Measurements from ENCODE around the gene MAPK13.

MAPK13 gene

GRCh38 chr6:36145495-36145894 is 15.2 kb downstream of the MAPK13 start:
- Mint-ChIP-seq H3K4me1 (peaks cover 12% of the 10 kb centered on the region), H3K27me3 (no peaks in the 10 kb centered on the region), H3K36me3 (peaks cover 20% of the 10 kb centered on the region), H3K4me3 (no peak overlapping the region), H3K27ac (no peak overlapping the region), H3K9me3 (peaks cover 6% of the 10 kb centered on the region)
- ATAC-seq: no peak

- ATAC-seq: no peak
- peaks cover 7% of the 10 kb centered on the region for H3K9me3 Mint-ChIP-seq
- H3K27me3 Mint-ChIP-seq: no peaks in the 10 kb centered on the region
- peaks cover 13% of the 10 kb centered on the region for H3K36me3 Mint-ChIP-seq
- no peak overlapping the region for H3K4me3 Mint-ChIP-seq
- peaks cover 12% of the 10 kb centered on the region for H3K4me1 Mint-ChIP-seq
- H3K27ac Mint-ChIP-seq: peak overlapping the region; percentile 48
These were observed 17.0 kb downstream of the MAPK13 start for GRCh38 chr6:36147294-36147693.

GRCh38 chr6:36149476-36149875 is 19.2 kb downstream of the MAPK13 start:
- Mint-ChIP-seq H3K4me1 (peaks cover 12% of the 10 kb centered on the region), H3K4me3 (no peak overlapping the region), H3K27ac (no peak overlapping the region), H3K27me3 (no peaks in the 10 kb centered on the region), H3K36me3 (peaks cover 23% of the 10 kb centered on the region), H3K9me3 (peaks cover 12% of the 10 kb centered on the region)
- no peak for ATAC-seq

- Mint-ChIP-seq H3K4me1 (peaks cover 12% of the 10 kb centered on the region), H3K9me3 (peaks cover 12% of the 10 kb centered on the region), H3K36me3 (peaks cover 31% of the 10 kb centered on the region), H3K4me3 (no peak overlapping the region), H3K27me3 (no peaks in the 10 kb centered on the region), H3K27ac (no peak overlapping the region)
- ATAC-seq: no peak
These were observed 20.0 kb downstream of the MAPK13 start for GRCh38 chr6:36150283-36150682.

GRCh38 chr6:36154286-36154685 is 24.0 kb downstream of the MAPK13 start:
- H3K36me3 Mint-ChIP-seq: peaks cover 39% of the 10 kb centered on the region
- no peaks in the 10 kb centered on the region for H3K27me3 Mint-ChIP-seq
- peaks cover 13% of the 10 kb centered on the region for H3K9me3 Mint-ChIP-seq
- no peak for ATAC-seq
- H3K4me1 Mint-ChIP-seq: no peaks in the 10 kb centered on the region
- H3K27ac Mint-ChIP-seq: no peak overlapping the region
- no peak overlapping the region for H3K4me3 Mint-ChIP-seq

- Mint-ChIP-seq H3K27ac (no peak overlapping the region), H3K36me3 (peaks cover 49% of the 10 kb centered on the region), H3K4me1 (no peaks in the 10 kb centered on the region), H3K27me3 (no peaks in the 10 kb centered on the region), H3K4me3 (no peak overlapping the region), H3K9me3 (peaks cover 20% of the 10 kb centered on the region)
- ATAC-seq: no peak
These were observed 25.3 kb downstream of the MAPK13 start for GRCh38 chr6:36155662-36156061.

- H3K4me1 Mint-ChIP-seq: no peaks in the 10 kb centered on the region
- H3K27ac Mint-ChIP-seq: no peak overlapping the region
- no peaks in the 10 kb centered on the region for H3K27me3 Mint-ChIP-seq
- peaks cover 15% of the 10 kb centered on the region for H3K9me3 Mint-ChIP-seq
- H3K4me3 Mint-ChIP-seq: no peak overlapping the region
- no peak for ATAC-seq
- H3K36me3 Mint-ChIP-seq: peaks cover 40% of the 10 kb centered on the region
These were observed 29.9 kb downstream of the MAPK13 start for GRCh38 chr6:36160147-36160760.

GRCh38 chr6:36169023-36170007 is 39.0 kb downstream of the MAPK13 start:
- Mint-ChIP-seq H3K4me1 (peaks cover 15% of the 10 kb centered on the region), H3K4me3 (no peak overlapping the region), H3K9me3 (no peaks in the 10 kb centered on the region), H3K36me3 (peaks cover 25% of the 10 kb centered on the region), H3K27ac (peak overlapping the region; percentile 58), H3K27me3 (no peaks in the 10 kb centered on the region)
- ATAC-seq: no peak

GRCh38 chr6:36170704-36171103 is 40.4 kb downstream of the MAPK13 start:
- no peak for ATAC-seq
- Mint-ChIP-seq H3K27me3 (no peaks in the 10 kb centered on the region), H3K4me3 (no peak overlapping the region), H3K9me3 (no peaks in the 10 kb centered on the region), H3K27ac (no peak overlapping the region), H3K36me3 (peaks cover 32% of the 10 kb centered on the region), H3K4me1 (peaks cover 15% of the 10 kb centered on the region)

- H3K27me3 Mint-ChIP-seq: no peaks in the 10 kb centered on the region
- ATAC-seq: no peak
- no peak overlapping the region for H3K27ac Mint-ChIP-seq
- no peak overlapping the region for H3K4me3 Mint-ChIP-seq
- H3K9me3 Mint-ChIP-seq: no peaks in the 10 kb centered on the region
- peaks cover 15% of the 10 kb centered on the region for H3K4me1 Mint-ChIP-seq
- peaks cover 23% of the 10 kb centered on the region for H3K36me3 Mint-ChIP-seq
These were observed 41.3 kb downstream of the MAPK13 start for GRCh38 chr6:36171573-36171972.

GRCh38 chr6:36177166-36177565 is 46.9 kb downstream of the MAPK13 start:
- H3K27ac Mint-ChIP-seq: no peak overlapping the region
- no peaks in the 10 kb centered on the region for H3K4me1 Mint-ChIP-seq
- H3K4me3 Mint-ChIP-seq: no peak overlapping the region
- ATAC-seq: no peak
- H3K36me3 Mint-ChIP-seq: peaks cover 59% of the 10 kb centered on the region
- peaks cover 17% of the 10 kb centered on the region for H3K9me3 Mint-ChIP-seq
- H3K27me3 Mint-ChIP-seq: no peaks in the 10 kb centered on the region

- H3K4me1 Mint-ChIP-seq: no peaks in the 10 kb centered on the region
- no peak overlapping the region for H3K27ac Mint-ChIP-seq
- ATAC-seq: no peak
- H3K4me3 Mint-ChIP-seq: no peak overlapping the region
- peaks cover 25% of the 10 kb centered on the region for H3K9me3 Mint-ChIP-seq
- H3K36me3 Mint-ChIP-seq: peaks cover 72% of the 10 kb centered on the region
- H3K27me3 Mint-ChIP-seq: no peaks in the 10 kb centered on the region
These were observed 48.2 kb downstream of the MAPK13 start for GRCh38 chr6:36178544-36178943.

- Mint-ChIP-seq H3K36me3 (peaks cover 64% of the 10 kb centered on the region), H3K9me3 (peaks cover 25% of the 10 kb centered on the region), H3K4me1 (no peaks in the 10 kb centered on the region), H3K27ac (no peak overlapping the region), H3K4me3 (no peak overlapping the region), H3K27me3 (no peaks in the 10 kb centered on the region)
- ATAC-seq: no peak
These were observed 49.8 kb downstream of the MAPK13 start for GRCh38 chr6:36180126-36180525.

- no peak for ATAC-seq
- Mint-ChIP-seq H3K4me3 (no peak overlapping the region), H3K4me1 (no peaks in the 10 kb centered on the region), H3K27ac (no peak overlapping the region), H3K9me3 (peaks cover 14% of the 10 kb centered on the region), H3K36me3 (peaks cover 33% of the 10 kb centered on the region), H3K27me3 (no peaks in the 10 kb centered on the region)
These were observed 54.0 kb downstream of the MAPK13 start for GRCh38 chr6:36184311-36184710.

- H3K27me3 Mint-ChIP-seq: no peaks in the 10 kb centered on the region
- no peak overlapping the region for H3K4me3 Mint-ChIP-seq
- H3K36me3 Mint-ChIP-seq: peaks cover 23% of the 10 kb centered on the region
- H3K4me1 Mint-ChIP-seq: no peaks in the 10 kb centered on the region
- H3K27ac Mint-ChIP-seq: no peak overlapping the region
- peaks cover 10% of the 10 kb centered on the region for H3K9me3 Mint-ChIP-seq
- no peak for ATAC-seq
These were observed 55.9 kb downstream of the MAPK13 start for GRCh38 chr6:36186199-36186598.

- Mint-ChIP-seq H3K27me3 (no peaks in the 10 kb centered on the region), H3K27ac (no peak overlapping the region), H3K9me3 (peaks cover 5% of the 10 kb centered on the region), H3K4me1 (no peaks in the 10 kb centered on the region), H3K36me3 (peaks cover 11% of the 10 kb centered on the region), H3K4me3 (no peak overlapping the region)
- ATAC-seq: no peak
These were observed 57.1 kb downstream of the MAPK13 start for GRCh38 chr6:36187446-36187845.

Data from stimulated activated memory B cell treated with anti-CD40 and anti-IgM and Interleukin-4, amounts not matched to agents 10 μg/mL and 1 μg/mL and 100 μg/mL, for 72 hours (primary cell).